Neuron (in vitro differentiated cells): Measurements from ENCODE around the gene GPR152.
"Not testable (repeated sequence)": the region's sequence is repeated elsewhere in the genome, so short reads cannot be mapped to it uniquely, and the experiment has no call there.

Source experiments
- H2AFZ ChIP-seq: one replicate; pipeline ENCODE4 v1.6.1; 2013; ENCODE audit warnings: low read depth, mild to moderate bottlenecking, inconsistent platforms, low read length, moderate library complexity
- H3K27me3 ChIP-seq: one replicate; pipeline ENCODE4 v1.6.1; 2013; ENCODE audit warnings: low read length; ENCODE audit not compliant: insufficient read depth
- H3K36me3 ChIP-seq: one replicate; pipeline ENCODE4 v1.6.1; 2013; ENCODE audit warnings: low read length; ENCODE audit not compliant: insufficient read depth
- H3K4me1 ChIP-seq: one replicate; pipeline ENCODE4 v1.6.1; 2013; ENCODE audit warnings: low read length; ENCODE audit not compliant: insufficient read depth
- H3K4me3 ChIP-seq: 2 replicates; pipeline ENCODE4 v1.5.1; 2013; ENCODE audit warnings: mild to moderate bottlenecking, low read length, moderate library complexity
- H3K9me3 ChIP-seq: one replicate; pipeline ENCODE4 v1.6.1; 2013; ENCODE audit warnings: low read length

GPR152 gene

GRCh38 chr11:67482827-67483798, 30.6 kb upstream of the GPR152 start, which contains the start of gene AIP:
AIP (plus strand) TSS chr11:67483026; CDS start chr11:67483159, 133 bp downstream.
- Histone ChIP-seq H2AFZ (peak within 1 kb of the TSS; percentile 64), H3K4me3 (peak within 1 kb of the TSS; percentile 58), H3K4me1 (peaks cover 6% of the 10 kb centered on the region), H3K36me3 (peaks cover 9% of the 10 kb centered on the region), H3K27me3 (no peaks in the 10 kb centered on the region), H3K9me3 (no peaks in the 10 kb centered on the region)

- Histone ChIP-seq H3K36me3 (peaks cover 5% of the 10 kb centered on the region), H2AFZ (peak overlapping the region; percentile 64), H3K9me3 (no peaks in the 10 kb centered on the region), H3K4me1 (peaks cover 6% of the 10 kb centered on the region), H3K27me3 (no peaks in the 10 kb centered on the region), H3K4me3 (peak overlapping the region; percentile 58)
Measured at GRCh38 chr11:67482275-67482826, 29.8 kb upstream of the GPR152 start.

GRCh38 chr11:67477344-67478050, 25.0 kb upstream of the GPR152 start:
- not testable (repeated sequence) for H3K4me1 ChIP-seq, H3K27me3 ChIP-seq, H3K9me3 ChIP-seq, H2AFZ ChIP-seq, H3K4me3 ChIP-seq, H3K36me3 ChIP-seq

- H3K9me3 ChIP-seq, result not testable (repeated sequence)
Measured at GRCh38 chr11:67476692-67477091, 24.2 kb upstream of the GPR152 start.

DNA sequence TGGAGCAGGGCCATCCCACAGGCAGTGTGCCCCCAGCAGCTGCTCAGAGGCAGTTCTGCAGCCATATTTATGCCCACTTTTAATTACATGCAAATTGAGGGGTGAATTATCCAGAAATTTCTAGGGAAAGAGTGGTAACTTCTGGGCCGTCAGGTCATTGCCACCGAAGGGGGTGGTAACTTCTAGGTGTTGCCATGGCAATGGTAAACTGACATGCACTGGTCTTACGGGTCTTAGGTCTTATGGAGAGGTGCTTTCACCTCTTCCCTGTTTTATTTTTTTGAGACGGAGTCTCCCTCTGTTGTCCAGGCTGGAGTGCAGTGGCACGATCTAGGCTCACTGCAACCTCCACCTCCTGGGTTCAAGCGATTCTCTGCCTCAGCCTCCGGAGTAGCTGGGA, 20.4 kb upstream of the GPR152 start:
- H3K9me3 ChIP-seq, result no peaks in the 10 kb centered on the region
- no peak overlapping the region for H2AFZ ChIP-seq
- H3K4me3 ChIP-seq, result no peak overlapping the region
- no peaks in the 10 kb centered on the region for H3K36me3 ChIP-seq
- H3K27me3 ChIP-seq, result no peaks in the 10 kb centered on the region
- peaks cover 9% of the 10 kb centered on the region for H3K4me1 ChIP-seq

More at GRCh38 chr11:67476692-67477091, 24.2 kb upstream of the GPR152 start:
- not testable (repeated sequence) for H2AFZ ChIP-seq, H3K27me3 ChIP-seq, H3K4me3 ChIP-seq, H3K36me3 ChIP-seq, H3K4me1 ChIP-seq

DNA sequence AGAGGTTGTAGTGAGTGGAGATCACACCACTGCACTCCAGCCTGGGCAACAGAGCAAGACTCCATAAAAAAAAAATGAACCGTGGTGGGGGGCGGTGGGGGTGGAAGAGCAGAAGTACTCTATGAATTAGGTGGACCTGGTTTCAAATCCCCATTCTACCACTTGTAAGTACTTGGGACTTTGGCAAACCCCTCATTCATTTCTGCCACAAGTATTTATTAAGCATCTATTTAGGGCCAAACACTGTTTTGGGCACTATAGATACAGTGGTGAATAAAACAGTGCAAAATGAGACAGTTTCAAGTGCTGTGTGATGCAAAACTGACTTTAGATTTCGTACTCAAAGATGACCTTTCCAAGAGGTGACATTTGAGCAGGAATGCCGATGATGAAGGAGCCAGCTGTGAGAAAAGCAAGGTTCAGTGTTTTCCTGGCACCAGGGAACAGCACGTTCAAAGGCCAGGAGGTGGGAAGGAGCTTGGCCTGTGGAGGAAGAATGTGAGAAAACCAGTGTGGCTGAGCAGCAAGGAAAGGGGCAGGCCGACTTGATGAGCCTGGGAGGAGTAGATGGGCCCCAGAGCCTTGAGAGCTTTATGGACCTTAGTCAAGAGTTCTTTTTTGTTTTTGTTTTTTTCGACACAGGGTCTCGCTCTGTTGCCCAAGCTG, 17.9 kb upstream of the GPR152 start:
- Histone ChIP-seq H3K36me3 (no peaks in the 10 kb centered on the region), H3K27me3 (no peaks in the 10 kb centered on the region), H3K4me1 (peaks cover 15% of the 10 kb centered on the region)

GRCh38 chr11:67469508-67469811, 16.9 kb upstream of the GPR152 start:
- Histone ChIP-seq H3K9me3 (no peaks in the 10 kb centered on the region), H3K27me3 (no peaks in the 10 kb centered on the region), H3K4me3 (peak overlapping the region; percentile 51), H3K4me1 (peaks cover 15% of the 10 kb centered on the region), H3K36me3 (no peaks in the 10 kb centered on the region), H2AFZ (peak overlapping the region; percentile 48)

More for the DNA sequence above, 17.9 kb upstream of the GPR152 start:
- no peaks in the 10 kb centered on the region for H3K9me3 ChIP-seq
- no peak overlapping the region for H3K4me3 ChIP-seq
- H2AFZ ChIP-seq, result no peak overlapping the region

GRCh38 chr11:67468759-67469507, 16.4 kb upstream of the GPR152 start, which contains the start of gene TMEM134:
TMEM134 (minus strand) TSS chr11:67469251; CDS start chr11:67469192, 59 bp downstream.
- no peaks in the 10 kb centered on the region for H3K9me3 ChIP-seq
- peak within 1 kb of the TSS; percentile 86 for H3K4me3 ChIP-seq
- peaks cover 18% of the 10 kb centered on the region for H3K4me1 ChIP-seq
- no peaks in the 10 kb centered on the region for H3K36me3 ChIP-seq
- H2AFZ ChIP-seq, result peak within 1 kb of the TSS; percentile 48
- H3K27me3 ChIP-seq, result no peaks in the 10 kb centered on the region

- H3K4me3 ChIP-seq, result peak overlapping the region; percentile 86
Measured at GRCh38 chr11:67468456-67468758, 15.9 kb upstream of the GPR152 start.

GRCh38 chr11:67468056-67468455, 15.5 kb upstream of the GPR152 start:
- Histone ChIP-seq H3K27me3 (no peaks in the 10 kb centered on the region), H3K4me1 (peaks cover 20% of the 10 kb centered on the region), H3K4me3 (peak overlapping the region; percentile 86), H3K9me3 (no peaks in the 10 kb centered on the region), H3K36me3 (no peaks in the 10 kb centered on the region), H2AFZ (no peak overlapping the region)

More at GRCh38 chr11:67468456-67468758, 15.9 kb upstream of the GPR152 start:
- Histone ChIP-seq H3K27me3 (no peaks in the 10 kb centered on the region), H3K9me3 (no peaks in the 10 kb centered on the region), H2AFZ (no peak overlapping the region), H3K4me1 (peaks cover 20% of the 10 kb centered on the region), H3K36me3 (no peaks in the 10 kb centered on the region)

GRCh38 chr11:67466962-67467771, 14.6 kb upstream of the GPR152 start:
- no peak overlapping the region for H2AFZ ChIP-seq
- H3K9me3 ChIP-seq, result no peaks in the 10 kb centered on the region
- no peaks in the 10 kb centered on the region for H3K27me3 ChIP-seq
- peaks cover 20% of the 10 kb centered on the region for H3K4me1 ChIP-seq
- no peaks in the 10 kb centered on the region for H3K36me3 ChIP-seq
- no peak overlapping the region for H3K4me3 ChIP-seq

DNA sequence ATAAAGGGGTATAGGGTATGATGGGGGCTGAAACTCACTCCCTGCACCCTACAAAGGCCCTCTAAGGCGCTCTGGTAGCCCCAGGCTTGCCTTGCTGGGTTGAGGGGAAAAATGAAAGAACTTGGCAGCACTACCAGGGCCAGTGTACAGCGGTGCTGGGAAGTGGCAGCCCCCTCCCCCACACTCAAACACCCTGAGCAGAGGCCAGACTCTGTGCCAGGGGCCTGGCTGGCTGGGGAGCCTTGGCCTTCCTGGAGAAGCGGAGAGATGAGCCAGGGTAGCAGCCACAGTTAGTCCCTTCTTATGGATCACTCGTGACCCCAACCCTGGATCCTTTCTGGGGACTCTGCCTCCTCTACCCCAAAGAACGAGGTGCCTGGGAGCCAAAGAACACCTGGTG, 13.8 kb upstream of the GPR152 start:
- Histone ChIP-seq H2AFZ (no peak overlapping the region), H3K27me3 (no peaks in the 10 kb centered on the region), H3K4me1 (peaks cover 20% of the 10 kb centered on the region), H3K4me3 (no peak overlapping the region), H3K9me3 (no peaks in the 10 kb centered on the region), H3K36me3 (no peaks in the 10 kb centered on the region)
